ENCODE results near the gene UGT2B17. TPM values are rescaled to one million over a fixed set of nuclear protein-coding genes. Genes with fewer than 3 reads are reported as not detected.

UGT2B17 gene
- total RNA-seq, 1 donor from 2014 or later, result not detected

GRCh38 chr4:68489338-68489737, 86.8 kb downstream of the UGT2B17 start:
- no peak for DNase-seq (ENCODE audit: low read depth in 2 of 2)

Other genes starting within 250 kb of the UGT2B17 start
- gene YTHDC1, start 226.2 kb downstream of the UGT2B17 start, total RNA-seq, result 24.9 and 31.6 TPM in 2 replicates
- not detected in 2 replicates for gene TMPRSS11E, start 128.9 kb downstream of the UGT2B17 start, total RNA-seq
- gene UGT2B15, start 94.3 kb upstream of the UGT2B17 start, total RNA-seq, result not detected in 2 replicates
- not detected in 2 replicates for gene UGT2B10, start 239.7 kb upstream of the UGT2B17 start, total RNA-seq

All from dermis microvascular lymphatic vessel endothelial cell (primary cell).